Measurements from ENCODE around the gene PDLIM1. TPM values are rescaled to one million over a fixed set of nuclear protein-coding genes. Genes with fewer than 3 reads are reported as not detected.
A peak's percentile ranks its signal among the peaks of the same experiment; 100 is the strongest.

Gene PDLIM1
- total and polyA plus RNA-seq, 2 of the 13 experiments (the other 11 are each of a cell fraction or from before 2014, with no cell fraction given), result 119 to 123 TPM

DNA sequence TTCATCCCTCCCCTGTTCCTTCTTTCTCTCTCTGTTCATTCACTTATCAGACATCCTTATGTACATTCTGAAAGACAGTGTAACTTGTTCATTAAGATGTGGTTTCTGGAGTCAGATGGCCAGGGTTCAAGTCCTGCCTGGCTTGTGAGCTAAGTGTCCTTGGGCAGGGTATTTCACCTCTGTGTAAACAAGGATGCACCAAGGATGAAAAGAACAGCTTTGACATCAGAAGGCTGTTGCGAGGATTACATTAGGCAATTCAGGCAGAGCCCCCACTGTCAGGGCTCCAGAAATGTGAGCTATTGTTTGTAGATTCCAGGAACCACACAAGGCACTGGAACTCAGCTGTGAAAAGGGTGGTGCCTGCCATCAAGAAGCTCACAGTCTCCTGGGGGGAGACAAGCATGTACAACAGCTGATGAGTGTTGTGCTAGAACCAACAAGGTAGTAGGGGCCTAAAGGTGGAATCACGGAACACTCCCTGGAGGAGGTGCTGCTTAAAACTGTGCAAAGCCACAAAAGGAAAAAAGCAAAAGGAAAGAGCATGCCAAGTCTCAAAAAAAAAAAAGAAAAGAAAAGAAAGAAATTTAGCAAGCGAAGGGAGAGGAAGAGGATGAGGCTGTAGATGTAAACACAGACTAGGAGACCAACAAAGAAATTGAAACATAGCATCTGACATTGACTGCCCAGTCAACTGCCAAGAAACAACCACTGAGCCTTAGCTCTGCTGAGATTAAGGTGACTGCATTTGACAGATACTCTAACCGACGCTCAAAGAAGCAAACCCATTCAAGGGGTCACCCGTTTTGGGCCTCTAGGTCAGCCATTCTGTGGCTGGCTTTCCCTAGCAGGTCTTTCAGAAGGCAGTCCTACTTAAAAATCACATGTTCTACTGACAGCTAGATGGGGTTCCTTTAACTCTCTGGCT is 12.5 kb downstream of the PDLIM1 start (continued):
- TF ChIP-seq, protein P1, sequence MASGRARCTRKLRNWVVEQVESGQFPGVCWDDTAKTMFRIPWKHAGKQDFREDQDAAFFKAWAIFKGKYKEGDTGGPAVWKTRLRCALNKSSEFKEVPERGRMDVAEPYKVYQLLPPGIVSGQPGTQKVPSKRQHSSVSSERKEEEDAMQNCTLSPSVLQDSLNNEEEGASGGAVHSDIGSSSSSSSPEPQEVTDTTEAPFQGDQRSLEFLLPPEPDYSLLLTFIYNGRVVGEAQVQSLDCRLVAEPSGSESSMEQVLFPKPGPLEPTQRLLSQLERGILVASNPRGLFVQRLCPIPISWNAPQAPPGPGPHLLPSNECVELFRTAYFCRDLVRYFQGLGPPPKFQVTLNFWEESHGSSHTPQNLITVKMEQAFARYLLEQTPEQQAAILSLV (CRISPR knock-in tag; IDR thresholded peaks at IDR 0.05; ENCODE audit: borderline replicate concordance), result no peak
- TF ChIP-seq ZNF451 (CRISPR knock-in tag; IDR thresholded peaks at IDR 0.05) (no peak), ZNF720 (CRISPR knock-in tag; IDR thresholded peaks at IDR 0.05) (no peak), RELA (CRISPR knock-in tag; IDR thresholded peaks at IDR 0.05) (no peak), TP53 (CRISPR knock-in tag; conservative IDR thresholded peaks at IDR 0.05) (peak; percentile 30; the same call in 1 of the 2 replicates), ERF (CRISPR knock-in tag; IDR thresholded peaks at IDR 0.05) (peak; percentile 45; the same call in 1 of the 2 replicates), KLF16 (CRISPR knock-in tag; IDR thresholded peaks at IDR 0.05) (peak in 1 of 2 experiments; percentile 75; a peak in 1 of 4 replicates), CHD4 (IDR thresholded peaks at IDR 0.05; ENCODE audit: borderline replicate concordance, low read length) (peak; percentile 73; the same call in 1 of the 2 replicates), AHR (CRISPR knock-in tag; IDR thresholded peaks at IDR 0.05) (no peak; the same call in 1 of the 2 replicates), ZEB1 (IDR thresholded peaks at IDR 0.05; ENCODE audit: insufficient replicate concordance, low read depth) (peak; percentile 71), ZSCAN31 (CRISPR knock-in tag; IDR thresholded peaks at IDR 0.05; ENCODE audit: low read depth) (0 out of 2 replicates have a peak, but pooled peaks have one; percentile 40), ZNF891 (CRISPR knock-in tag; IDR thresholded peaks at IDR 0.05) (no peak), SNAI1 (CRISPR knock-in tag; IDR thresholded peaks at IDR 0.05; ENCODE audit: borderline replicate concordance) (no peak)
- TF ChIP-seq, protein P2, sequence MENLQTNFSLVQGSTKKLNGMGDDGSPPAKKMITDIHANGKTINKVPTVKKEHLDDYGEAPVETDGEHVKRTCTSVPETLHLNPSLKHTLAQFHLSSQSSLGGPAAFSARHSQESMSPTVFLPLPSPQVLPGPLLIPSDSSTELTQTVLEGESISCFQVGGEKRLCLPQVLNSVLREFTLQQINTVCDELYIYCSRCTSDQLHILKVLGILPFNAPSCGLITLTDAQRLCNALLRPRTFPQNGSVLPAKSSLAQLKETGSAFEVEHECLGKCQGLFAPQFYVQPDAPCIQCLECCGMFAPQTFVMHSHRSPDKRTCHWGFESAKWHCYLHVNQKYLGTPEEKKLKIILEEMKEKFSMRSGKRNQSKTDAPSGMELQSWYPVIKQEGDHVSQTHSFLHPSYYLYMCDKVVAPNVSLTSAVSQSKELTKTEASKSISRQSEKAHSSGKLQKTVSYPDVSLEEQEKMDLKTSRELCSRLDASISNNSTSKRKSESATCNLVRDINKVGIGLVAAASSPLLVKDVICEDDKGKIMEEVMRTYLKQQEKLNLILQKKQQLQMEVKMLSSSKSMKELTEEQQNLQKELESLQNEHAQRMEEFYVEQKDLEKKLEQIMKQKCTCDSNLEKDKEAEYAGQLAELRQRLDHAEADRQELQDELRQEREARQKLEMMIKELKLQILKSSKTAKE (CRISPR knock-in tag; IDR thresholded peaks at IDR 0.05; ENCODE audit: borderline replicate concordance), result peak; percentile 77; the same call in 1 of the 2 replicates
- TF ChIP-seq, protein P3, sequence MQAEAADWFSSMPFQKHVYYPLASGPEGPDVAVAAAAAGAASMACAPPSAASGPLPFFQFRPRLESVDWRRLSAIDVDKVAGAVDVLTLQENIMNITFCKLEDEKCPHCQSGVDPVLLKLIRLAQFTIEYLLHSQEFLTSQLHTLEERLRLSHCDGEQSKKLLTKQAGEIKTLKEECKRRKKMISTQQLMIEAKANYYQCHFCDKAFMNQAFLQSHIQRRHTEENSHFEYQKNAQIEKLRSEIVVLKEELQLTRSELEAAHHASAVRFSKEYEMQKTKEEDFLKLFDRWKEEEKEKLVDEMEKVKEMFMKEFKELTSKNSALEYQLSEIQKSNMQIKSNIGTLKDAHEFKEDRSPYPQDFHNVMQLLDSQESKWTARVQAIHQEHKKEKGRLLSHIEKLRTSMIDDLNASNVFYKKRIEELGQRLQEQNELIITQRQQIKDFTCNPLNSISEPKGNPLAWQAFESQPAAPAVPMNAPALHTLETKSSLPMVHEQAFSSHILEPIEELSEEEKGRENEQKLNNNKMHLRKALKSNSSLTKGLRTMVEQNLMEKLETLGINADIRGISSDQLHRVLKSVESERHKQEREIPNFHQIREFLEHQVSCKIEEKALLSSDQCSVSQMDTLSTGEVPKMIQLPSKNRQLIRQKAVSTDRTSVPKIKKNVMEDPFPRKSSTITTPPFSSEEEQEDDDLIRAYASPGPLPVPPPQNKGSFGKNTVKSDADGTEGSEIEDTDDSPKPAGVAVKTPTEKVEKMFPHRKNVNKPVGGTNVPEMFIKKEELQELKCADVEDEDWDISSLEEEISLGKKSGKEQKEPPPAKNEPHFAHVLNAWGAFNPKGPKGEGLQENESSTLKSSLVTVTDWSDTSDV (CRISPR knock-in tag; IDR thresholded peaks at IDR 0.05), result no peak
- TF ChIP-seq, protein P4, sequence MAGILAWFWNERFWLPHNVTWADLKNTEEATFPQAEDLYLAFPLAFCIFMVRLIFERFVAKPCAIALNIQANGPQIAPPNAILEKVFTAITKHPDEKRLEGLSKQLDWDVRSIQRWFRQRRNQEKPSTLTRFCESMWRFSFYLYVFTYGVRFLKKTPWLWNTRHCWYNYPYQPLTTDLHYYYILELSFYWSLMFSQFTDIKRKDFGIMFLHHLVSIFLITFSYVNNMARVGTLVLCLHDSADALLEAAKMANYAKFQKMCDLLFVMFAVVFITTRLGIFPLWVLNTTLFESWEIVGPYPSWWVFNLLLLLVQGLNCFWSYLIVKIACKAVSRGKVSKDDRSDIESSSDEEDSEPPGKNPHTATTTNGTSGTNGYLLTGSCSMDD (CRISPR knock-in tag; IDR thresholded peaks at IDR 0.05), result no peak
- TF ChIP-seq, protein P5, sequence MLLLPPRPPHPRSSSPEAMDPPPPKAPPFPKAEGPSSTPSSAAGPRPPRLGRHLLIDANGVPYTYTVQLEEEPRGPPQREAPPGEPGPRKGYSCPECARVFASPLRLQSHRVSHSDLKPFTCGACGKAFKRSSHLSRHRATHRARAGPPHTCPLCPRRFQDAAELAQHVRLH (CRISPR knock-in tag; IDR thresholded peaks at IDR 0.05; ENCODE audit: borderline replicate concordance, low read depth), result no peak; the same call in 1 of the 2 replicates
- TF ChIP-seq, protein P6, sequence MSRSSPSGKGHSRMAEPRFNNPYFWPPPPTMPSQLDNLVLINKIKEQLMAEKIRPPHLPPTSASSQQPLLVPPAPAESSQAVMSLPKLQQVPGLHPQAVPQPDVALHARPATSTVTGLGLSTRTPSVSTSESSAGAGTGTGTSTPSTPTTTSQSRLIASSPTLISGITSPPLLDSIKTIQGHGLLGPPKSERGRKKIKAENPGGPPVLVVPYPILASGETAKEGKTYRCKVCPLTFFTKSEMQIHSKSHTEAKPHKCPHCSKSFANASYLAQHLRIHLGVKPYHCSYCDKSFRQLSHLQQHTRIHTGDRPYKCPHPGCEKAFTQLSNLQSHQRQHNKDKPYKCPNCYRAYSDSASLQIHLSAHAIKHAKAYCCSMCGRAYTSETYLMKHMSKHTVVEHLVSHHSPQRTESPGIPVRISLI (CRISPR knock-in tag; IDR thresholded peaks at IDR 0.05; ENCODE audit: borderline replicate concordance), result peak; percentile 70; the same call in 1 of the 2 replicates
